ENCODE results near the gene MAGEB3. TPM values are rescaled to one million over a fixed set of nuclear protein-coding genes. Genes with fewer than 3 reads are reported as not detected.

The MAGEB3 gene
- not detected for total RNA-seq

GRCh38 chrX:30230395-30230794 is at the start of gene MAGEB3:
Gene MAGEB3 (plus strand): TSS chrX:30230657. CDS start chrX:30235925, 5,268 bp downstream.

GRCh38 chrX:30215357-30215843 is 15.1 kb upstream of the MAGEB3 start, which contains the start of gene MAGEB2:
Gene MAGEB2 (plus strand): TSS chrX:30215563. CDS start chrX:30218581, 3,018 bp downstream.

GRCh38 chrX:30241724-30242415 is 11.4 kb downstream of the MAGEB3 start, which contains the start of gene MAGEB4:
Gene MAGEB4 (plus strand): TSS chrX:30242000. CDS start chrX:30242136, 136 bp downstream.

GRCh38 chrX:30246769-30247489 is 16.5 kb downstream of the MAGEB3 start, which contains the start of gene MAGEB1:
Gene MAGEB1 (plus strand): TSS chrX:30247146. CDS start chrX:30250494, 3,348 bp downstream.

Other genes with a start within 250 kb of the MAGEB3 start
- not detected for gene MAGEB2, start 15.1 kb upstream of the MAGEB3 start, total RNA-seq
- gene MAGEB4, start 11.3 kb downstream of the MAGEB3 start, total RNA-seq: not detected
- gene MAGEB1, start 16.5 kb downstream of the MAGEB3 start, total RNA-seq: not detected
- 0.31 TPM for gene NR0B1, start 78.7 kb downstream of the MAGEB3 start, total RNA-seq